Stimulated activated CD4-positive, alpha-beta T cell treated with anti-CD3 and anti-CD28 coated beads, TNF-alpha, amount 100 ng/mL, for 4 hours (primary cell): ENCODE results near the gene CFAP77.

Source experiments
- DNase-seq, 3 experiments: peaks; one replicate each; pipeline ENCODE4 v3.0.0-alpha.2; 2020; ENCODE audit warnings: low read depth in 3 of 3

Gene CFAP77

GRCh38 chr9:132596200-132596599, 186.2 kb downstream of the CFAP77 start:
- no peak for DNase-seq

- no peak for DNase-seq
Observed at GRCh38 chr9:132597073-132597775, 187.2 kb downstream of the CFAP77 start.

- DNase-seq = no peak
Observed at GRCh38 chr9:132600326-132600984, 190.4 kb downstream of the CFAP77 start.

GRCh38 chr9:132602207-132602606, 192.2 kb downstream of the CFAP77 start:
- DNase-seq = no peak

- DNase-seq = no peak
Observed at GRCh38 chr9:132605387-132605786, 195.4 kb downstream of the CFAP77 start.

GRCh38 chr9:132606066-132606465, 196.1 kb downstream of the CFAP77 start:
- no peak for DNase-seq

- no peak for DNase-seq
Observed at GRCh38 chr9:132609184-132609583, 199.2 kb downstream of the CFAP77 start.

GRCh38 chr9:132609829-132610228, 199.8 kb downstream of the CFAP77 start:
- no peak for DNase-seq

- DNase-seq = no peak
Observed at GRCh38 chr9:132610661-132611060, 200.7 kb downstream of the CFAP77 start.

- DNase-seq = no peak
Observed at GRCh38 chr9:132614324-132614723, 204.3 kb downstream of the CFAP77 start.

- no peak for DNase-seq
Observed at GRCh38 chr9:132615774-132616173, 205.8 kb downstream of the CFAP77 start.

- DNase-seq = no peak
Observed at GRCh38 chr9:132616725-132617124, 206.7 kb downstream of the CFAP77 start.

GRCh38 chr9:132622159-132622558, 212.1 kb downstream of the CFAP77 start:
- DNase-seq = no peak
